Astrocyte (in vitro differentiated cells and primary cell): Measurements from ENCODE around the gene MAPRE2. TPM values are rescaled to one million over a fixed set of nuclear protein-coding genes. Genes with fewer than 3 reads are reported as not detected.

Experiments used
- DNase-seq: peaks from one replicate; pipeline ENCODE4 v3.0.0-alpha.2; 2010; ENCODE audit warnings: low read depth
- FAIRE-seq: peaks from 2 replicates; lab custom pipeline; 2011; peaks lifted over from hg19 to GRCh38; lab: Jason Lieb, UNC
- H2AFZ ChIP-seq: 2 replicates; pipeline ENCODE4 v1.6.0; 2012; ENCODE audit warnings: low read depth, low read length, inconsistent platforms
- H3K27ac ChIP-seq: 2 replicates; pipeline ENCODE4 v1.5.1; 2011; ENCODE audit warnings: low read depth, low read length, inconsistent platforms
- H3K27me3 ChIP-seq: 2 replicates; pipeline ENCODE4 v1.6.0; 2011; ENCODE audit warnings: low read length, inconsistent platforms; ENCODE audit not compliant: insufficient read depth
- H3K36me3 ChIP-seq: 2 replicates; pipeline ENCODE4 v1.5.1; 2011; ENCODE audit warnings: low read length, inconsistent platforms; ENCODE audit not compliant: insufficient read depth
- H3K4me1 ChIP-seq: 2 replicates; pipeline ENCODE4 v1.5.1; 2011; ENCODE audit warnings: low read length, inconsistent platforms; ENCODE audit not compliant: insufficient read depth
- H3K4me2 ChIP-seq: 2 replicates; pipeline ENCODE4 v1.6.0; 2012; ENCODE audit warnings: low read length, inconsistent platforms
- H3K4me3 ChIP-seq: 2 replicates; pipeline ENCODE4 v1.5.1; 2011; ENCODE audit warnings: low read depth, mild to moderate bottlenecking, low read length, inconsistent platforms; ENCODE audit not compliant: insufficient read depth
- H3K79me2 ChIP-seq: 2 replicates; pipeline ENCODE4 v1.6.0; 2012; ENCODE audit warnings: mild to moderate bottlenecking, low read length, inconsistent platforms; ENCODE audit not compliant: insufficient read depth
- H3K9ac ChIP-seq: 2 replicates; pipeline ENCODE4 v1.6.0; 2012; ENCODE audit warnings: mild to moderate bottlenecking, low read length, inconsistent platforms
- H3K9me3 ChIP-seq: 2 replicates; pipeline ENCODE4 v1.5.1; 2012; ENCODE audit warnings: low read depth, mild to moderate bottlenecking, low read length, inconsistent platforms; ENCODE audit not compliant: insufficient read depth
- H4K20me1 ChIP-seq: 2 replicates; pipeline ENCODE4 v1.6.0; 2012; ENCODE audit warnings: low read length, inconsistent platforms; ENCODE audit not compliant: insufficient read depth
- H3K27ac Mint-ChIP-seq: one replicate; pipeline ENCODE4 v1.8.0; 2021; ENCODE audit warnings: mild to moderate bottlenecking, mixed read lengths; ENCODE audit not compliant: unreplicated experiment
- H3K27me3 Mint-ChIP-seq: one replicate; pipeline ENCODE4 v1.8.0; 2021; ENCODE audit warnings: low read depth, mixed read lengths; ENCODE audit not compliant: unreplicated experiment
- H3K36me3 Mint-ChIP-seq: one replicate; pipeline ENCODE4 v1.8.0; 2021; ENCODE audit warnings: low read depth, mixed read lengths; ENCODE audit not compliant: unreplicated experiment
- H3K4me1 Mint-ChIP-seq: one replicate; pipeline ENCODE4 v1.8.0; 2021; ENCODE audit warnings: low read depth, mixed read lengths; ENCODE audit not compliant: unreplicated experiment
- H3K4me3 Mint-ChIP-seq: one replicate; pipeline ENCODE4 v1.8.0; 2021; ENCODE audit warnings: mild to moderate bottlenecking, moderate library complexity, mixed read lengths; ENCODE audit not compliant: unreplicated experiment
- H3K9me3 Mint-ChIP-seq: one replicate; pipeline ENCODE4 v1.8.0; 2021; ENCODE audit warnings: mild to moderate bottlenecking, mixed read lengths; ENCODE audit not compliant: unreplicated experiment
- EZH2 ChIP-seq: IDR thresholded peaks from 2 replicates; pipeline ENCODE4 v1.6.1; 2012; ENCODE audit warnings: mild to moderate bottlenecking, low read length, inconsistent platforms; ENCODE audit not compliant: insufficient read depth
- total RNA-seq: library from RNA; stranded (reverse); gene quantifications from 2 replicates; pipeline ENCODE4 v1.2.1, GENCODE V29; 2021
- TF ChIP-seq, protein P1 (sequence below): IDR thresholded peaks from 2 replicates; pipeline ENCODE4 v1.5.1; 2011; ENCODE audit warnings: low read depth, mild to moderate bottlenecking, inconsistent platforms, low read length, moderate library complexity; ENCODE audit not compliant: insufficient read depth

The MAPRE2 gene
- total RNA-seq, 1 donor from 2014 or later: 33.8 TPM

DNA sequence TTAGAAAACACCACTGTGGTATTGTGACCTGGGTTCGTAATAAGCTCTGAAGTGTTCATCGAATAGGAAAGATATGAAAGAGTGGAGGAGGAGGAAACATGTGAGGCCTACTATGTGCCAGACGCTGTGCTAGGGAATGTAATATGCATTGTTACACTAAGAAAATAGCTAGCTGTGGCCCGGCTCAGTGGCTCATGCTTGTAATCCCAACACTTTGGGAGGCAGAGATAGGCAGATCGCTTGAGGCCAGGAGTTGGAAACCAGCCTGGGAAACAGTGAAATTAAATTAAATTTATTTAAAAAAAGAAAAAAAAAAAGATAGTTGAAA, 150.4 kb downstream of the MAPRE2 start:
- Histone ChIP-seq H3K4me2 (no peak overlapping the region), H3K27ac (no peak overlapping the region), H3K9ac (no peak overlapping the region), H3K4me1 (no peaks in the 10 kb centered on the region), H2AFZ (no peak overlapping the region), H3K27me3 (no peaks in the 10 kb centered on the region), H3K36me3 (no peaks in the 10 kb centered on the region), H3K9me3 (no peaks in the 10 kb centered on the region), H4K20me1 (no peaks in the 10 kb centered on the region), H3K4me3 (no peak overlapping the region), H3K79me2 (no peaks in the 10 kb centered on the region)
- TF ChIP-seq, protein P1, sequence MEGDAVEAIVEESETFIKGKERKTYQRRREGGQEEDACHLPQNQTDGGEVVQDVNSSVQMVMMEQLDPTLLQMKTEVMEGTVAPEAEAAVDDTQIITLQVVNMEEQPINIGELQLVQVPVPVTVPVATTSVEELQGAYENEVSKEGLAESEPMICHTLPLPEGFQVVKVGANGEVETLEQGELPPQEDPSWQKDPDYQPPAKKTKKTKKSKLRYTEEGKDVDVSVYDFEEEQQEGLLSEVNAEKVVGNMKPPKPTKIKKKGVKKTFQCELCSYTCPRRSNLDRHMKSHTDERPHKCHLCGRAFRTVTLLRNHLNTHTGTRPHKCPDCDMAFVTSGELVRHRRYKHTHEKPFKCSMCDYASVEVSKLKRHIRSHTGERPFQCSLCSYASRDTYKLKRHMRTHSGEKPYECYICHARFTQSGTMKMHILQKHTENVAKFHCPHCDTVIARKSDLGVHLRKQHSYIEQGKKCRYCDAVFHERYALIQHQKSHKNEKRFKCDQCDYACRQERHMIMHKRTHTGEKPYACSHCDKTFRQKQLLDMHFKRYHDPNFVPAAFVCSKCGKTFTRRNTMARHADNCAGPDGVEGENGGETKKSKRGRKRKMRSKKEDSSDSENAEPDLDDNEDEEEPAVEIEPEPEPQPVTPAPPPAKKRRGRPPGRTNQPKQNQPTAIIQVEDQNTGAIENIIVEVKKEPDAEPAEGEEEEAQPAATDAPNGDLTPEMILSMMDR: no peak
- TF ChIP-seq EZH2: no peak
- no peak for DNase-seq
- H3K27ac Mint-ChIP-seq: no peak overlapping the region
- H3K36me3 Mint-ChIP-seq: no peaks in the 10 kb centered on the region
- FAIRE-seq: no peak
- H3K4me3 Mint-ChIP-seq: no peak overlapping the region
- no peaks in the 10 kb centered on the region for H3K4me1 Mint-ChIP-seq
- no peaks in the 10 kb centered on the region for H3K9me3 Mint-ChIP-seq
- H3K27me3 Mint-ChIP-seq: no peaks in the 10 kb centered on the region

DNA sequence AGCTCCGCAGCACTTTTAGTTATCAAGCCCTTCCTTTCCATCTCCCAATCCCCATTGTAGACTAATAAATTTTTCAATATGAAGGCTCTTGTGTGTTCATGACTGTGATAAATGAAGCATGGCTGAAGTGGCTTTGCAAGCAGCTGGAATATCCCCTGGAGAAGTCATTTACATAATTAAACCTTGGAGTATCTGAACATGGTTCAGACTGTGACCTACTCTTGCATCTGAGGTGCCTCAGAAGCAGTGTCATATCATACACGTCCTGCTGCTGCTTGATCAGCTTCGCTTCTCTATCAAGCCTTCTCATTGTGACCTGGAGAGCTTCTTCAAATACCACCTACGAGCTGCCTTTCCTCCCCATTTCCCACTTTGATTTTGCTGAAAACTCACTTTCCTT, 151.2 kb downstream of the MAPRE2 start:
- H3K9me3 ChIP-seq: no peaks in the 10 kb centered on the region
- H4K20me1 ChIP-seq: no peaks in the 10 kb centered on the region
- Mint-ChIP-seq H3K4me1 (no peaks in the 10 kb centered on the region), H3K4me3 (no peak overlapping the region), H3K27ac (no peak overlapping the region), H3K27me3 (no peaks in the 10 kb centered on the region), H3K36me3 (no peaks in the 10 kb centered on the region), H3K9me3 (no peaks in the 10 kb centered on the region)
- no peaks in the 10 kb centered on the region for H3K27me3 ChIP-seq
- no peak overlapping the region for H3K27ac ChIP-seq
- no peaks in the 10 kb centered on the region for H3K79me2 ChIP-seq
- no peak overlapping the region for H3K9ac ChIP-seq
- FAIRE-seq: no peak
- no peaks in the 10 kb centered on the region for H3K36me3 ChIP-seq
- TF ChIP-seq EZH2: no peak
- TF ChIP-seq, protein P1: no peak
- DNase-seq: no peak
- no peaks in the 10 kb centered on the region for H3K4me1 ChIP-seq
- H3K4me2 ChIP-seq: no peak overlapping the region
- H3K4me3 ChIP-seq: no peak overlapping the region
- H2AFZ ChIP-seq: no peak overlapping the region

Other genes with a start within 250 kb of the MAPRE2 start
- 7.9 and 8.0 TPM in 2 replicates for gene ZNF397, start 199.6 kb downstream of the MAPRE2 start, total RNA-seq
- 19.0 and 20.4 TPM in 2 replicates for gene ZSCAN30, start 248.8 kb downstream of the MAPRE2 start, total RNA-seq